Adrenal gland (tissue), 5 donors: ENCODE results near the gene WBP2NL.

Source experiments
- CTCF ChIP-seq, 6 experiments: fragments of 450-650 bp in 4 of 6; fragments of 200-600 bp in 2 of 6; sonication (generic) in 1 of 6; IDR thresholded peaks; 1 replicate in 5 of 6; 2 replicates in 1 of 6; pipeline versions ENCODE4 v1.5.1 to v1.8.0; 2016 to 2021; ENCODE audit warnings: antibody characterized with exemption in 6 of 6, mild to moderate bottlenecking in 2 of 6, moderate library complexity in 1 of 6
- POLR2A ChIP-seq, 2 donors: fragments of 450-650 bp; IDR thresholded peaks; one replicate each; pipeline ENCODE4 v1.6.1; 2017; ENCODE audit warnings: antibody characterized with exemption in 2 of 2, mild to moderate bottlenecking in 2 of 2, moderate library complexity in 1 of 2
- donor health status: DM: no; HTN: no; CAD: no.

DNA sequence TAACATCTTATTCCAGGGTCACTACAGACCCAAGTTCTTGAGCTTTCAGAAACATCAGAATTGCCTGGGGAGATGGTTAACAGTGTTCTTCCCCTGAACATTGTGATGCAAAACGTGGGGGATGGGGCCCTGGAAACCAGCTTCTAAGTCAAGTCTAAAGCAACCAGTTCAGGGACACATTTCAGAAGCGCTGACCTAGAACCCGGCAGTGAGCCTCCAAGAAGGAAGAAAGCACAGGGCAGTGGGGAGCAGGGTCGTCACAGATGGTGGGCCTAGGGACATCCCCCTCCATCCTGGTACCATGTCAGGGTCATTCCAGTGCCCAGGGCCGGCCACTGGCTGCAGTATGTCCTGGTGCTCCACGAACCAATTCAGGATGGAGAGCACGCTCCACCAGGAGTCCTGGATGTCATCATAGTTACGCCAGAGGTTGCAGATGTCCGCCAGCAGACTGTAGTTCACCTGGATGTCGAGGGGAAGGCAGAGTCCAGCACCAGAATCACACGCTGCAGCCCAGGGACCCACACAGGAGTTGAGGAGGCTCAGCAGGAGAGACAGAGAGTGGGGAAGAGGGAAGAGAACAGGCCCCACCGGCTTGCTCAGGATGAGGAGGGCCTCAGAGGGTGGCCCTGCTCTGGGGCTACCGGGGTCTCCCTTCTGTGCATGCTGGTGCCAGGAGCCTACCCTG lies 67.0 kb downstream of the WBP2NL start:
- TF ChIP-seq POLR2A (IDR thresholded peaks at IDR 0.05) (no peak), CTCF (IDR thresholded peaks at IDR 0.05) (no peak)
